Measurements from ENCODE around the gene GRIP2. TPM values are rescaled to one million over a fixed set of nuclear protein-coding genes. Genes with fewer than 3 reads are reported as not detected.

GRIP2 gene
- total RNA-seq, 2 donors from 2014 or later, result 0.47 to 0.53 TPM

DNA sequence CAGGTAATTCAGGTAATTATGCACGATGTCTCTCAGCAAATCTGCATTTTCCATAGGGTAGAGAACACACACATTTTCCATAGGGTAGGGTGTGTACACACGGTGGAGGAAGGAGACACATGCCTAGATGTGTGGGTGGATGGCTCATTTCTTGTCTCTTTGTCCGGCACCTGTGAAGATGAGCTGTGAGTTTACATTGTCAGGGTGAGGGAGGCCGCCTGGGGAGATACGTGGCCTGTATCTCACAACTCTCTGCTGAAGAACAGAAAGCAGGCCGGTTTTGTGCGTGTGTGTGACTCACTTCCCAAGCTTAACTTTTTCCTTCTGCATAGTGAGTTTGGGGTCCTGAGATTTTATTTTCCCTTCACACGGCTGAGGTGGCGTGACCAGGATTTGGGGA lies 77.4 kb downstream of the GRIP2 start:
- intact Hi-C loops (cut with DNase I), result loop anchor here (2.0 kb wide), 1 partner anchor 200 kb away; no protein-coding TSS in a partner anchor
- DNase-seq, result no peak
- Histone ChIP-seq H3K4me3 (no peak overlapping the region), H3K4me1 (no peaks in the 10 kb centered on the region), H3K27me3 (no peaks in the 10 kb centered on the region), H3K9me3 (no peaks in the 10 kb centered on the region), H3K9ac (ENCODE audit: low read depth in 2 of 2, low read length in 2 of 2) (no peak overlapping the region), H3K27ac (no peak overlapping the region), H3K36me3 (no peaks in the 10 kb centered on the region)
- TF ChIP-seq, protein P1, sequence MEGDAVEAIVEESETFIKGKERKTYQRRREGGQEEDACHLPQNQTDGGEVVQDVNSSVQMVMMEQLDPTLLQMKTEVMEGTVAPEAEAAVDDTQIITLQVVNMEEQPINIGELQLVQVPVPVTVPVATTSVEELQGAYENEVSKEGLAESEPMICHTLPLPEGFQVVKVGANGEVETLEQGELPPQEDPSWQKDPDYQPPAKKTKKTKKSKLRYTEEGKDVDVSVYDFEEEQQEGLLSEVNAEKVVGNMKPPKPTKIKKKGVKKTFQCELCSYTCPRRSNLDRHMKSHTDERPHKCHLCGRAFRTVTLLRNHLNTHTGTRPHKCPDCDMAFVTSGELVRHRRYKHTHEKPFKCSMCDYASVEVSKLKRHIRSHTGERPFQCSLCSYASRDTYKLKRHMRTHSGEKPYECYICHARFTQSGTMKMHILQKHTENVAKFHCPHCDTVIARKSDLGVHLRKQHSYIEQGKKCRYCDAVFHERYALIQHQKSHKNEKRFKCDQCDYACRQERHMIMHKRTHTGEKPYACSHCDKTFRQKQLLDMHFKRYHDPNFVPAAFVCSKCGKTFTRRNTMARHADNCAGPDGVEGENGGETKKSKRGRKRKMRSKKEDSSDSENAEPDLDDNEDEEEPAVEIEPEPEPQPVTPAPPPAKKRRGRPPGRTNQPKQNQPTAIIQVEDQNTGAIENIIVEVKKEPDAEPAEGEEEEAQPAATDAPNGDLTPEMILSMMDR (IDR thresholded peaks at IDR 0.05), result no peak

GRCh38 chr3:14461748-14462324 lies 78.3 kb downstream of the GRIP2 start:
- TF ChIP-seq, protein P1 (IDR thresholded peaks at IDR 0.05), result peak; percentile 47
- H3K4me1 ChIP-seq, result no peaks in the 10 kb centered on the region
- H3K9ac ChIP-seq (ENCODE audit: low read depth in 2 of 2, low read length in 2 of 2), result no peak overlapping the region
- H3K36me3 ChIP-seq, result no peaks in the 10 kb centered on the region
- no peak overlapping the region for H3K27ac ChIP-seq
- no peaks in the 10 kb centered on the region for H3K27me3 ChIP-seq
- peak; percentile 56 for DNase-seq
- no peaks in the 10 kb centered on the region for H3K9me3 ChIP-seq
- intact Hi-C loops (cut with DNase I), result loop anchor here (2.0 kb wide), 1 partner anchor 199 kb away; no protein-coding TSS in a partner anchor
- H3K4me3 ChIP-seq, result no peak overlapping the region

DNA sequence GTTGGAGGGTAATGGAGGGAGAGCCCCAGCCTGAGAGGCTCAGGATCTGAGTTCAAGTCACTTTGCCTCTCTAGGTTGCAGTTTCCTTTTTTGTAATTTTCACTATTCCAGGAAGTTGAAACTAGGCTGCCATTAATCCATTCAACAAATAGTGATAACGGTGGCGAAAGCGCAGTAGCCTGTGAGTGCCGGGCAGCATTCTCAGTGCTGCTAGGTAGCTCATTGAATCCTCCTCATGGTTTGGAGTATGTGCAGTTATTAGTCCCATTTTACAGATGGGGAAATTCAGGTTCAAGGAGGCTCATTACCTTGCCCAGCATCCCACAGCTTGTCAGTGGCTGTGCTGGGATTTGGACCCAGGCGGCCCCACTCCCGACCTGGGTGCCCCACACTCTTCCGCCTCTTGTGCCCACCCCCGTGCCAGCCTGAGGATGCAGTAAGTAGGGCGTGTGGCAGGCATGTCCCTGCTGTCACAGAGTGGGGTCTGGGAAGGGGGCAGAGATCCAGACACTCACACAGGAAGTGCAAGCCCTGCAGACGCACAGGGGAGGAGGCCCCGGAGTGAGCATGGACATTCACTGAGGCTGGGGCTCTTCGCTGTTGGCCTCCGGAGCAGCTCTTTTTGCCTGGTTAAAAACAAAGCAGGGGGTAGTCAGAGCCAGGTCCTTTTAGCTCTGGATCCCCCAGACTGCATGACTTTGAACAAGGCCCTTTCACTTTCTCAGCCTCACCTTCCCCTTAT lies 79.0 kb downstream of the GRIP2 start:
- Histone ChIP-seq H3K27me3 (no peaks in the 10 kb centered on the region), H3K4me1 (no peaks in the 10 kb centered on the region), H3K27ac (no peak overlapping the region), H3K9me3 (no peaks in the 10 kb centered on the region), H3K36me3 (no peaks in the 10 kb centered on the region), H3K4me3 (no peak overlapping the region), H3K9ac (ENCODE audit: low read depth in 2 of 2, low read length in 2 of 2) (no peak overlapping the region)
- intact Hi-C loops (cut with DNase I), result no loop called here
- DNase-seq, result no peak
- TF ChIP-seq, protein P1 (IDR thresholded peaks at IDR 0.05), result no peak

DNA sequence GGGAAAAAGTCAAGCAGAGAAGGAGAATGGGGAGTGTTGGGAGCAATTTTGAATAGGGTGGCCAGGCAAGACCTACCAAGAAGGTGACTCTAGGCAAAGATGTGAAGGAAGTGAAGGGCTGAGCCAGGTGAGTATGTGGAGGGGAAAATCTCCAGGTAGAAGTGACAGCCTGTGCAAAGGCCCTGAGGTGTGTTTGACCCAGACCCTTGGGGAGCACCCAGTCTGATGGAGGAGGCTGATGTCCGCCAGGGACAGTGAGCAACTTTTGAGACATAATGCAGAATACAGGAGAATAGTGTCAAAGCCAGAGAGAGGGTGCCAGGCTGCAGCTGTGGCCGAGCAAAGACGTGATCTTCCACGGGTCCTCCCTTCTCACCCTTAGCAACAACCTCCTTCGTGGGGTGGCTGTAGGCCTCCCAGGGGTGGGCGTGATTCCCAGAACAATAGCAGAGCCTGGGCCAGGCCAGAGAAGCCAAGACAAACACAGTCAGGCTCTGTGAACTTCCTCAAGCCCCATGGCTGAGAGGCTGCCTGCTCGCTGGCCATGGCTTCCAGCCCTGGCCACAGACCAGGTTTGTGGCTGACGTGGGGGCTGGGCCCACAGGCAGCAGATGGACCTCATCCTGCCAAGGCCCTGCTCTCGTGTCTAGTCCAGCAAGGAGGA lies 79.7 kb downstream of the GRIP2 start:
- Histone ChIP-seq H3K36me3 (no peaks in the 10 kb centered on the region), H3K9ac (ENCODE audit: low read depth in 2 of 2, low read length in 2 of 2) (no peak overlapping the region), H3K27ac (no peak overlapping the region), H3K4me3 (no peak overlapping the region), H3K9me3 (no peaks in the 10 kb centered on the region), H3K27me3 (no peaks in the 10 kb centered on the region), H3K4me1 (no peaks in the 10 kb centered on the region)
- TF ChIP-seq, protein P1 (IDR thresholded peaks at IDR 0.05), result no peak
- intact Hi-C loops (cut with DNase I), result no loop called here
- peak; percentile 43 for DNase-seq

DNA sequence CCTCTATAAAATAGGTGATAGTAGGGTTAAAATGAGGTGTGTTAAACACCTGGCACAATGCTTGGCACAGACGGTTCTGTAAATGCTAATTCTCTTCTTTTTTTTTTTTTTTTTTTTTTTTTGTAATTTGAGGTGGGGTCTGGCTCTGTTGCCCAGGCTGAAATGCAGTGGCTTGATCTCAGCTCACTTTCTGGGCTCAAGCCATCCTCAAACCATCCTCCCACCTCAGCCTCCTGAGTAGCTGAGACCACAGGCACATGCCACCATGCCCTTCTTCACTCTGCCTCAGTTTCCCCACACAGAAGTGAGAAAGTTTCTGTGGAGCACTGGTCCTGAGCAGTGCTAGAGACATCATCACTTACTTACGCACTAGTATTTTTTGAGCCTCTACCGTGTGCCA lies 80.4 kb downstream of the GRIP2 start:
- no peak overlapping the region for H3K9ac ChIP-seq (ENCODE audit: low read depth in 2 of 2, low read length in 2 of 2)
- H3K27me3 ChIP-seq, result no peaks in the 10 kb centered on the region
- TF ChIP-seq, protein P1 (IDR thresholded peaks at IDR 0.05), result no peak
- no peak for DNase-seq
- intact Hi-C loops (cut with DNase I), result loop anchor here (5.0 kb wide), 1 partner anchor 57 kb away; the partner anchor contains the start of gene SLC6A6
- H3K9me3 ChIP-seq, result no peaks in the 10 kb centered on the region
- H3K36me3 ChIP-seq, result no peaks in the 10 kb centered on the region
- H3K4me3 ChIP-seq, result no peak overlapping the region
- H3K4me1 ChIP-seq, result no peaks in the 10 kb centered on the region
- no peak overlapping the region for H3K27ac ChIP-seq
